ENCODE measurements around the gene CTNNBIP1. TPM values are rescaled to one million over a fixed set of nuclear protein-coding genes. Genes with fewer than 3 reads are reported as not detected.

The CTNNBIP1 gene
- total and polyA plus RNA-seq, 12 donors = 26.5 to 69.4 (median 37.3) TPM

- H3K9me3 ChIP-seq = no peaks in the 10 kb centered on the region
- 92 to 97% methylated on average over 2 of the region's 2 CpGs for WGBS, 2 donors
- no peak for DNase-seq
These were observed 62.8 kb downstream of the CTNNBIP1 start for GRCh38 chr1:9847269-9847668.

DNA sequence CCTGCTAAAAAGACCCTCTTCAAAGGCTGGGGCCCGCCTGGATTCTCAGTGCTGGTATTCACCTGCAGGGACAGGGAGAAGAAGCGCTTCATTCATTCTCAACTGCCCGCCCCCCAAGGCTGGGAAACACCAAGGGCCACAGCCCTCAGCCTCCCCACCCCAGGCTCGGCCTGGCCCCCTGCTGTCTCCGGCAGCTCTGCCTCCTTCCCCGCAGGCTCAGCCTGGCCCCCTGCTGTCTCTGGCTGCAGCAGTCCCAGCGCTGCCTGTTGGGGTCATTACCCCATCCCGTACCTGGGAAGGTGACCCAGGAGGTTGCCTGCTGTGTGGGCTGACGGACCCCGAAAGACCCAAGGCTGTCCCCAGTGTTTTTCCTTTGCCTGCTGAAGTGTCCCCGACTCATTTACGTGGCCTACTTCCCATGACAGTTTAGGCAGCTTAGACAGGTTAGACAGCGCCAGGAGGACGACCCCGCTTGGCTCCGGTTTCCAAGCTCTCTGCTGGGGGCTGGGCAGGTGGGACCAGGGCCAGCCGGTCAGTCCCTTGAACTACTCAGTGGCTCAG lies 63.4 kb downstream of the CTNNBIP1 start:
- H3K4me1 ChIP-seq = peaks cover 5 to 64% (median 45%) of the 10 kb centered on the region in 9 donors
- H3K9me3 ChIP-seq = no peaks in the 10 kb centered on the region
- peaks cover 0 to 28% (median 7%) of the 10 kb centered on the region in 9 donors for H3K36me3 ChIP-seq
- WGBS, 2 donors = 80 to 81% methylated on average over 17 of the region's 17 CpGs
- ATAC-seq (no peak), DNase-seq (no peak)
- H3K27ac ChIP-seq = peak overlapping the region in 5 of 10 donors; percentile 25 to 48 (median 31)
- no peak overlapping the region for H3K4me3 ChIP-seq
- intact Hi-C loops (cut with DNase I) = no loop called here
- no peaks in the 10 kb centered on the region for H3K27me3 ChIP-seq
- TF ChIP-seq, protein P1, sequence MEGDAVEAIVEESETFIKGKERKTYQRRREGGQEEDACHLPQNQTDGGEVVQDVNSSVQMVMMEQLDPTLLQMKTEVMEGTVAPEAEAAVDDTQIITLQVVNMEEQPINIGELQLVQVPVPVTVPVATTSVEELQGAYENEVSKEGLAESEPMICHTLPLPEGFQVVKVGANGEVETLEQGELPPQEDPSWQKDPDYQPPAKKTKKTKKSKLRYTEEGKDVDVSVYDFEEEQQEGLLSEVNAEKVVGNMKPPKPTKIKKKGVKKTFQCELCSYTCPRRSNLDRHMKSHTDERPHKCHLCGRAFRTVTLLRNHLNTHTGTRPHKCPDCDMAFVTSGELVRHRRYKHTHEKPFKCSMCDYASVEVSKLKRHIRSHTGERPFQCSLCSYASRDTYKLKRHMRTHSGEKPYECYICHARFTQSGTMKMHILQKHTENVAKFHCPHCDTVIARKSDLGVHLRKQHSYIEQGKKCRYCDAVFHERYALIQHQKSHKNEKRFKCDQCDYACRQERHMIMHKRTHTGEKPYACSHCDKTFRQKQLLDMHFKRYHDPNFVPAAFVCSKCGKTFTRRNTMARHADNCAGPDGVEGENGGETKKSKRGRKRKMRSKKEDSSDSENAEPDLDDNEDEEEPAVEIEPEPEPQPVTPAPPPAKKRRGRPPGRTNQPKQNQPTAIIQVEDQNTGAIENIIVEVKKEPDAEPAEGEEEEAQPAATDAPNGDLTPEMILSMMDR (IDR thresholded peaks at IDR 0.05) = no peak

More at GRCh38 chr1:9847269-9847668, 62.8 kb downstream of the CTNNBIP1 start:
- Histone ChIP-seq H3K27me3 (no peaks in the 10 kb centered on the region), H3K36me3 (peaks cover 0 to 33% (median 7%) of the 10 kb centered on the region in 9 donors), H3K4me1 (peaks cover 5 to 62% (median 44%) of the 10 kb centered on the region in 9 donors), H3K27ac (no peak overlapping the region), H3K4me3 (no peak overlapping the region)
- intact Hi-C loops (cut with DNase I) = no loop called here
- TF ChIP-seq, protein P1 (IDR thresholded peaks at IDR 0.05) = no peak
- no peak for ATAC-seq

GRCh38 chr1:9845914-9846313 lies 64.2 kb downstream of the CTNNBIP1 start:
- TF ChIP-seq, protein P1 (IDR thresholded peaks at IDR 0.05) = no peak

DNA sequence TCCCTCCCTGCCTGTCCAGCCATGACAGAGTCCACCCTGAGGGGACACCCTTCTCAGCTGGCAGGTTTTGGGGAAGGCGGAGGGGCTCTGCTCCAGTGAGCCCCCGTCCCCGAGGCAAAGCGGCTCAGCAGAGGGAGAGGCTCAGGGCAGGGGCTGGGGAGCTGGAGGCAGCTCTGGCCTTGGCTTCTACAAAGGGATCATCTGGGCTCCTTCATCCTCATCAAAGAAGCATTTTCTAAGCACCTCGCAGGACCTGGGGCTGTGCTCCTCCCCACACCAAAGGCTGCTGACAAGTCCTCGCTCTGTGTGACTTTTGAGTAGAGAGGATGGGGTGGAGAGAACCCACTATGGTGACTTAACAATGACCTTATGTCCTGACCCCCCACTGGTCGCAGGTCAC lies 65.3 kb downstream of the CTNNBIP1 start:
- no peak for ATAC-seq
- Histone ChIP-seq H3K4me1 (peaks cover 5 to 64% (median 45%) of the 10 kb centered on the region in 9 donors), H3K27ac (peak overlapping the region in 3 of 10 donors; percentile 19 to 40 (median 28)), H3K36me3 (peaks cover 0 to 12% (median 5%) of the 10 kb centered on the region in 9 donors), H3K4me3 (no peak overlapping the region), H3K27me3 (no peaks in the 10 kb centered on the region), H3K9me3 (no peaks in the 10 kb centered on the region)
- TF ChIP-seq, protein P1 (IDR thresholded peaks at IDR 0.05) = no peak
- DNase-seq = no peak
- 89 to 90% methylated on average over 7 of the region's 7 CpGs for WGBS, 2 donors
- intact Hi-C loops (cut with DNase I) = no loop called here

More at GRCh38 chr1:9845914-9846313, 64.2 kb downstream of the CTNNBIP1 start:
- Histone ChIP-seq H3K4me1 (peaks cover 5 to 64% (median 45%) of the 10 kb centered on the region in 9 donors), H3K27ac (peak overlapping the region in 6 of 10 donors; percentile 25 to 48 (median 32)), H3K9me3 (no peaks in the 10 kb centered on the region), H3K36me3 (peaks cover 0 to 20% (median 7%) of the 10 kb centered on the region in 9 donors), H3K27me3 (no peaks in the 10 kb centered on the region), H3K4me3 (no peak overlapping the region)
- no peak for ATAC-seq
- no peak for DNase-seq
- intact Hi-C loops (cut with DNase I) = no loop called here
- WGBS, 2 donors = 64 to 66% methylated on average over 9 of the region's 9 CpGs
